Glomerular visceral epithelial cell (primary cell): ENCODE data around the gene SMURF2.
"Not testable (repeated sequence)": the region's sequence is repeated elsewhere in the genome, so short reads cannot be mapped to it uniquely, and the experiment has no call there.

Source experiments
- DNase-seq: peaks from one replicate; pipeline ENCODE4 v3.0.0-alpha.2; 2016; ENCODE audit errors: extremely low spot score

Gene SMURF2

DNA sequence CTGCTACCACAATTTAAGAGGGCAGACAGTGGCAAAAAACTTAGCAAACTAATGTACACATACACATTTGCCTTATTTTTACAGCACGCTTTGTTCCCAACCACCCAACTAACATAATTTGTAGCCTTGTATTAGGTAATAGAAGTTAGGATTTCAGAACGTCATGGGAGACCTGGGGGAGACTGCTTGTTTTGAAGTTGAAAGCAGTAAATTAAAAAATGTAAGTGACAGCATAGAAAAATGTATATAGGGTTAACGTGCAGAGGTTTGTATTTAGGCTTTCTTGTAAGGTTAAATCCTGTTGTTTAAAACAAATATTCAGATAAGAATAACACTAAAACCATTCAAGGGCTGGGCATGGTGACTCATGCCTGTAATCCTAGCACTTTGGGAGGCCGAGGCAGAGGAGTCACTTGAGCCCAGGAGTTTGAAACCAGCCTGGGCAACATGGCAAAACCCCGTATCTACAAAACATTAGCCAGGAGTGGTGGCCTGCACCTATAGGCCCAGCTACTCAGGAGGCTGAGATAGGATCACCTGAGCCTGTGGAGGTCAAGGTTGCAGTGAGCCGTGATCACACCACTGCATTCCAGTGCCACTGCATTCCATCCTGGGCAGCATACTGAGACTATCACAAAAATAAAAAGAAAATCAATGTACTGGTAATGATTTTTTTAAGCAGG, 2.3 kb upstream of the SMURF2 start:
- peak; percentile 26 for DNase-seq

- not testable (repeated sequence) for DNase-seq
These were observed 1.7 kb upstream of the SMURF2 start for GRCh38 chr17:64663836-64664235.

GRCh38 chr17:64662774-64663367, 764 bp upstream of the SMURF2 start:
- no peak for DNase-seq

DNA sequence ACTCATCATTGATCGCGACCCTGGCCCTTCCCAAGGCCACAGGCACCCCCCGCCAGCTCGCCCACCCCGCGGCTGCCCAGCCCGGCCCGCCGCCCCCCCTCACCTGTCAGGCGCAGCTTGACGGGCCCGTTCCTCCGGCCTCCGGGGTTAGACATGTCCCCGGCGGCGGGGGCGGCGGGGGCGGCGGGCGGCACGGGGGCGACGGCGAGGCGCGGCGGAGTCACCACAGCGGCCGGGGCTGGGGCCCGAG, 456 bp downstream of the SMURF2 start:
- no peak for DNase-seq

DNA sequence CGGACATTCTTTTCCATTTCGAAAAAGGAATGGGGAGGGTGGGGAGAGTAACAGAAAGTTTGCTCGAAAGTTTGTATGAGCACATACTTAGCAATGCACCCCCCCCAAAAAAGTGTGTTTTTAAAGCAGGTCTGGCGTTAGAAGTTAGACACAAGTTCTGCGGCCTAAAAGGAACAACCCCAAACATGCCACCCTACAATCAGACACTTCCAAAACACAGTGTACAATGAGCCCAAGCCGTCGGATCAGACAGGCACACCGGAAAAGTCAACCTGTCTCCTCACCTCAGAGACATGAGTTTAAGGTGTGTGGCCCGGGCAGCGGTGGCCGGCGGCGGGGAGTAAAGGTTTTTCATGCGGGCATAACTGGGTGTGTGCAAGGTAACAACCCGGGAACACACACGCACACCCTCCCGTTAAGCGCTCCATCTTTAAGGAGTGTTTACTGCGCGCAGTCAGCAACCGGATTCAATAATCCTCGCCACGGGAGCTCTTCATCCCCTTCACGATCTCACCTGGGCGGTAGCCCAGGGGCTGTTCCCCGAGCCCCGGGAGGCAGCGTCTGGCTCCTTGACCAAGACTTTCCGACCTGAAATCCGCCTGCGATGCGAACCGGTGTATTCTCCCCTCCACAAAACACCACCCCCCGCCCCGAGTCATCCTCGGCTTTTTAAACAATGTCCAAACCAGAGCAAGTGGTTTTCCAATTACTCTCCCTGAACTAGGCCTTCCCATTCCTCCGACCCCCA, 955 bp downstream of the SMURF2 start:
- not testable (repeated sequence) for DNase-seq

- DNase-seq, result peak; percentile 75
These were observed 1.7 kb downstream of the SMURF2 start for GRCh38 chr17:64660195-64660977.

GRCh38 chr17:64658931-64659330, 3.2 kb downstream of the SMURF2 start:
- DNase-seq, result peak; percentile 72

GRCh38 chr17:64657610-64658125, 4.4 kb downstream of the SMURF2 start:
- DNase-seq, result no peak

DNA sequence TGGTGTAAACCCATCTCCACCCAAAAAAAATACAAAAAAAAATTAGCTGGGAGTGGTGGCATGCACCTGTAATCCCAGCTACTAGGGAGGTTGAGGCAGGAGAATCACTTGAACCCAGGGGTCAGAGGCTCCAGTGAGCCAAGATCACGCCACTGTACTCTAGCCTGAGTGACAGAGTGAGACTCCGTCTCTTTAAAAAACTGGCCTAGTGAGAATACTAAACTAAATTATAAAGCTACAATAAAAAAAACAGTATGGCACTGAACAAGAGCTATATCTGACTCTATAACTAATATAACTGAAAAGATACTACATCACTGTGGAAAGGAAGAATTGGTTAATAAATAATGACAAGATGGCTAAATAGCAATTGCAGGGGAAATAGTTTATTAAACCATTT, 6.4 kb downstream of the SMURF2 start:
- DNase-seq, result no peak

DNA sequence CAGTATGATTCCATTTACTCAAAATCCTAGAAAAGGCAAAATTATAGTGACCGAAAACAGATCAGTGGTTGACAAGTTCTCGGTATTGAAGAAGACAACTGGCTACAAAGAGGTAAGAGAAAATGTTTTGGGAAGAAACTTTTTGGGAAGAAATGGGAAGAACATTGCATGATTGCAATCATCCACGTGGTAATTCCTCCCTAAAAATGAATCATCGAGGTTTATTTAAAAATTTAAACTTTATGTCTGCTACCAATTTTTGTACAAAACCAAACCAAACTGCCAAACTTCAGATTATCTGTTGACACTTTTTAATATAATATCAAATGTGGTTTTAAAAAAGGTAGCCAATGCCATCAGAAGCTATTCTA, 8.1 kb downstream of the SMURF2 start:
- DNase-seq, result no peak

DNA sequence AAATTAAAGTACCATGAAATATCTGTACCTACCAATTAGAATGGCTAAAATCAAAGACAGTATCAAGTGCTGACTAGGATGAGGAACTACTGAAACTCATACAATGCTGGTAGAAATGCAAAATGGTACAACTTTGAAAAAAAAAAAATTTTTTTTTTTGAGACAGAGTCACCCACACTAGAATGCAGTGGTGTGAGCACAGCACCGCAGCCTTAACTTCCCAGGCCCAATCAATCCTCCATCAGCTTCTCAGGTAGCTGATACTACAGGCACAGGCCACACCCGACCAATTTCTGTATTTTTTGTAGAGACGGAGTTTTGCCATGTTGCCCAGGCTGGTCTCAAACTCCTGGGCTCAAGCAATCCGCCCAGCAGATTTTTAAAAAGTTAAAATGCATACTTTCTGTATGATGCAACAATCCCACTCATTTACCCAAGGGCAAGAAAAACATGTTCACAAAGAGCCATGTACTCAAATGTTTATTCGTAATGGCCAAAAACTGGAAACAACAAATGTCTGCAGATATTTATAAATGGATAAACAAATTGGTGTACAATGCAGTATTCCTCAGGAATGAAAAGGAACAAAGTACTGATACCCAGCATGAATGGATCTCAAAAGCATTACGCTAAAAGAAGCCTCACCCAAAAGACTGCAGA, 8.7 kb downstream of the SMURF2 start:
- DNase-seq, result no peak

DNA sequence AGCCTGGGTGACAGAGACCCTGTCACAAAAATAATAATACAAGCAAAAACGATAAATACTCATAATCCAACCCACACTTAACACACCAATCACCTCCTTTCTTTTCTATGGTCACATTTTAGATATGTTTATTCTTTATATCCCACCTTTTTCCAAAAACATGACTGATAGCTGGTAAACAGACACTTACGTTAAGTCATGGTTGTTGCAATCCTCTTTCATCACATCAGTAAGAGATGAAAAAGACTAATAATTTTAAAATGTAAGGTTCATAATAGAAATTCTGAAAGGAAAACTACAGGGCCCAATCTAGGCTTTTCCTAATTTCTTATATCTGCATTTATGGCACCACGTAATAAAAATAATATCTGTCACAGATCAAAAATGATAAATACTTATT, 10.2 kb downstream of the SMURF2 start:
- DNase-seq, result no peak

DNA sequence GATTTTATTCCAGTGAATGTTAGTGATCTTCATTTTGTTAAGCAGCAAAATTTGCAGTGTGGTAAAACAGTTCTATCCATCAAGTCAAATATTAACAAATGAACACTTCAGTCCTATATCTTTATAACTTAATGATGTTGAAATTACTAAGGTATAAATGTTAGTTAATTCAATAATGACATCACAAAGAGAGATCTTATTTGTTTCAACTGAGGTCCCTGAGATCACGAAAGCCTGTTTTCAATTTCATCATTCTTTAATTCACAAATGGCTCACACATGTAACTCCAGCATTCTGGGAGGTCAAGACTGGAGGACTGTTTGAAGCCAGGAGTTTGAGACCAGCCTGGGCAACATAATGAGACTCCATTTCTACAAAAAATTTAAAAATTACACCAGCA, 13.9 kb downstream of the SMURF2 start:
- DNase-seq, result no peak

DNA sequence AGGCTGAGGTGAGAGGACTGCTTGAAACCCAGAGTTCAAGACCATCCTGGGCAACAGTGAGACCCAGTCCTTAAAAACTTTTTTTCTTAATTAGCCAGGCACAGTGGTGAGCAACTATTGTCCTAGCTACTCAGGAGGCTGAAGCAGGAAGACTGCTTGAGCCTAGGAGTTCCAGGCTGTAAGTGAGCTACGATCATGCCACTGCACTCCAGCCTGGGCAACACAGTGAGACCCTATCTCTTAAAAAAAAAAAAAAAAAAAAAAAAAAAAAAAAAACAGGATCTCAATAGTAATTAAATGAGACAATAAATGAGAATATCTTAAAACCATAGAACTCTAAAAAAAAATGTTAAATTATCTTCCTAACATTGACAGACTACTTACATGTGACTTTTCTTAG, 14.3 kb downstream of the SMURF2 start:
- no peak for DNase-seq

- DNase-seq, result no peak
These were observed 22.6 kb downstream of the SMURF2 start for GRCh38 chr17:64639516-64639915.

GRCh38 chr17:64638552-64639203, 23.4 kb downstream of the SMURF2 start:
- peak; percentile 29 for DNase-seq

- peak; percentile 70 for DNase-seq
These were observed 26.3 kb downstream of the SMURF2 start for GRCh38 chr17:64635647-64636305.

GRCh38 chr17:64634218-64634617, 27.9 kb downstream of the SMURF2 start:
- DNase-seq, result no peak

- DNase-seq, result no peak
These were observed 29.5 kb downstream of the SMURF2 start for GRCh38 chr17:64632606-64633005.

GRCh38 chr17:64632194-64632593, 29.9 kb downstream of the SMURF2 start:
- peak; percentile 85 for DNase-seq
